HG03095 (cell line): Measurements from ENCODE around the gene ZNF813.
A peak's percentile ranks its signal among the peaks of the same experiment; 100 is the strongest.
"Not testable (repeated sequence)": the region's sequence is repeated elsewhere in the genome, so short reads cannot be mapped to it uniquely, and the experiment has no call there.

Source experiments
- ATAC-seq: cut with Tn5 transposase; IDR thresholded peaks from one replicate; pipeline ENCODE4 v1.9.1; 2021; ENCODE audit warnings: moderate library complexity; ENCODE audit not compliant: unreplicated experiment

The ZNF813 gene

GRCh38 chr19:53467485-53468262, at the start of gene ZNF813:
Gene ZNF813 (plus strand): TSS chr19:53467733. CDS start chr19:53483823, 16,090 bp downstream.
- ATAC-seq = peak; percentile 95

DNA sequence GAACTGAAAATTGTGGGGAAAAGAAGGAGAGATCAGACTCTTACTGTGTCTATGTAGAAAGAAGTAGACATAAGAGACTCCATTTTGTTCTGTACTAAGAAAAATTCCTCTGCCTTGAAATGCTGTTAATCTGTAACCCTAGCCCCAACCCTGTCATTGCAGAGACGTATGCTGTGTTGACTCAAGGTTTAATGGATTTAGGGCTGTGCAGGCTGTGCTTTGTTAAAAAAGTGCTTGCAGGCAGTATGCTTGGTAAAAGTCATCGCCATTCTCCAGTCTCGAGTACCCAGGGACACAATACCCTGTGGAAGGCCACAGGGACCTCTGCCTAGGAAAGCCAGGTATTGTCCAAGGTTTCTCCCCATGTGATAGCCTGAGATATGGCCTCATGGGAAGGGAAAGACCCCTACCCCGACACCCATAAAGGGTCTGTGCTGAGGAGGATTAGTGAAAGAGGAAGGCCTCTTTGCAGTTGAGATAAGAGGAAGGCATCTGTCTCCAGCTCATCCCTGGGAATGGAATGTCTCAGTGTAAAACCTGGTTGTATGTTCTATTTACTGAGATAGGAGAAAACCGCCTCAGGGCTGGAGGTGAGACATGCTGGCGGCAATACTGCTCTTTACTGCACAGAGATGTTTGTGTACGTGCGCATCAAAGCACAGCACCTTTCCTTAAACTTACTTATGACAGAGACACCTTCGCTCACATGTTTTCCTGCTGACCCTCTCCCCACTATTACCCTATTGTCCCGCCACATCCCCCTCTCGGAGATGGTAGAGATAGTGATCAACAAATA, 46.8 kb upstream of the ZNF813 start:
- ATAC-seq = not testable (repeated sequence)

- ATAC-seq = no peak
These were observed 45.0 kb upstream of the ZNF813 start for GRCh38 chr19:53422551-53422950.

DNA sequence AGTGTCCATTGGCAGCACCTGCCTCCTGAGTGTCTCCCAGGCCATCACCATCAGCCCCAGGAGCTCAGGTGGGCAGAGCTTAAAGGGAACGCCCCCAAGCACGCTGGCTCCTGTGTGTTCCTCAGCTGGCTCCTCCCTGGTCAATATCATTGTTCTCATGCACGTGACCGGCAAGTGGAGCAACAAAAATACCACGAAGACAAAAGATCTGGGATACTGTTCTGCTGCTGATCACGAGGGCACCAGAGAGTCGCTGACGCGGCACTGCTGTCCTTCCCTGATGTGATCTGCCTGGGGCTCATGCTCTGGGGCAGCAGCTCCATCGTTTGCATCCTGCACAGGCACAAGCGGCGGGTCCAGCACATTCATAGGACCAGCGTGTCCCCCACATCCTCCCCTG, 44.5 kb upstream of the ZNF813 start:
- ATAC-seq = not testable (repeated sequence)

DNA sequence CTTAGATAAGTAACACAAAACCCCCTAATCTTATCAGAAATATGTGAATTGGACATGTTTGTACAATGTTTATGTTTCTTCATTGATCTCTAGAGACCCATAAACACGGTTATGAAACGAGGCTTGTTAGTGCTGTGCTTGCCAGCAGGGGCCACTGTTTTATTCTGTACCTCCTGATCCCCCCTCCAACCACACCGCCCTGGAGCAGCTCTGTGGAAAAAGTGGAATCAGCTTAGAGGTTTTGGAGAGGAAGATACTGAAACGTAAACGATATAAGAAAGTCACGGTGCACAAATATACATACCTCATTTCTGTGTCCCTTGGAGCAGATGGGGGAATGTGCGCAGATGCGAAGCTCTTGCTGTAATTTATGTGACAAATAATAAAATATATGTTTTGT, 43.9 kb upstream of the ZNF813 start:
- ATAC-seq = not testable (repeated sequence)

DNA sequence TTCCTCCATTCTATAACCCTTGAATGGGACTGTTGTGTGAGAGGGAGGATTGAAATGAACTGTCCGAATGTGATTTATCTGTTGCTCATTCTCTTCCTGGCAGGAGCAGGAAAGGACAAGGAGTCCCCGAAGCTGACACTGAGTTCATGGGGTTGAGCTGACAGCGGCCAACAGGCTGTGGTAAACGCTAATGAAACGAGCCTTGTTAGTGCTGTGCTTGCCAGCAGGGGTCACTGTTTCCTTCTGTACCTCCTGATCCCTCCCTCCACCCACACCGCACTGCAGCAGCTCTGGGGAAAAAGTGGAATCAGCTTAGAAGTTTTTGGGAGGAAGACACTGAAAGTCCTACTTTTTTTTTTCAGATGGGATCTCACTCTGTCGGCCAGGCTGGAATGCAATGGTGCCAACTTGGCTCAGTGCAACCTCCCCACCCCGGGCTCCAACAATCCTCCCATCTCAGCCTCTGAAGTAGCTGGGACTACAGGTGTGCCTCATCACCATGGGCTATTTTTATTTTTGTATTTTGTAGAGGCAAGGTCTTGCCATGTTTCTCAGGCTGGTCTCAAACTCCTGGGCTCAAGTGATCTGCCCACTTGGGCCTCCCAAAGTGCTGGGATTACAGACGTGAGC, 42.5 kb upstream of the ZNF813 start:
- ATAC-seq = no peak

DNA sequence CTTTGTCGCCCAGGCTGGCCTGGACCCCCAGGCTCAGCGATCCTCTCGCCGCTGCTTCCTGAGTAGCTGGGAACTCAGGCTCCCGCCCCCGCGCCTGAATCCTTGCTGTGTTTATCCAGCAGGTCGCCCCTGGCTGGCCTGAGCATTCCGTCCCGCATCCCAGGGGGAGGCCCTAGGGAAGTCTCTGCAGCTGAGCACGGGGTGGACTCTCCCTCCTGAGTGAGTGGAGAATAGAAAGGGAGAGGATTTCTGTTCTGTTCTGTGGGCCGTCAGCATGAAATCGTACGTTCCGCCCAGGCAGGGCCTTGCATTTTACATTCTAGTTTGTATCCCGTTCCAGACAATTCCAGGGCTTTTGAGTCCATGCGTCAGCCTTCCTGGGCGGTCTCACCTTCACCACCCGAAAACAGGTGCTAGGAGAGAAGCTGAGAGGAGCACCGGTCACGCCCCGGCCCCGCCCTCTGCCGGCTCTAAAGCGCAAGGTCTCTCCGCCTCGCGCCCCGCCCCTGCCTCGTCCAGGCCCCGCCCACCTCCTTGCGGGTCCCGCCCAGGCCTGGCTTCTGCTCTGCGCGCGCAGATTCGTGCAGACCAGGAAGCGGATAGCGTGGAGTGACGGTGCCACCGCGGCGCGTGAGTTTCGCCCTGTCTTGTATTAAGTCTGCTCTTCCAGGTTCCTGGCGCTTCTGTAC, 36.0 kb upstream of the ZNF813 start, which contains the start of gene ZNF761:
TSS of gene ZNF761 (plus strand) at position 586 of the 689 bp plus-strand sequence. CDS start 15,285 bp downstream, outside the sequence.
- peak; percentile 90 for ATAC-seq

GRCh38 chr19:53432088-53432661, 35.4 kb upstream of the ZNF813 start:
- peak; percentile 30 for ATAC-seq

GRCh38 chr19:53443809-53444208, 23.7 kb upstream of the ZNF813 start:
- not testable (repeated sequence) for ATAC-seq

- not testable (repeated sequence) for ATAC-seq
These were observed 20.3 kb upstream of the ZNF813 start for GRCh38 chr19:53447196-53447595.

DNA sequence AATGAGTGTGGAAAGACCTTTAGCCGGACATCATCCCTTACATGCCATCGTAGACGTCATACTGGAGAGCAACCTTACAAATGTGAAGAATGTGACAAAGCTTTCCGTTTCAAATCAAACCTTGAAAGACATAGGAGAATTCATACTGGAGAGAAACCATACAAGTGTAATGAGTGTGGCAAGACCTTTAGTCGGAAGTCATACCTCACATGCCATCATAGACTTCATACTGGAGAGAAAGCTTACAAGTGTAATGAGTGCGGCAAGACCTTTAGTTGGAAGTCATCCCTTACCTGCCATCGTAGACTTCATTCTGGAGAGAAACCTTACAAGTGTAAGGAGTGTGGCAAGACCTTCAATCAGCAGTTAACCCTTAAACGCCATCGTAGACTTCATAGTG, 11.7 kb upstream of the ZNF813 start:
- ATAC-seq = no peak

DNA sequence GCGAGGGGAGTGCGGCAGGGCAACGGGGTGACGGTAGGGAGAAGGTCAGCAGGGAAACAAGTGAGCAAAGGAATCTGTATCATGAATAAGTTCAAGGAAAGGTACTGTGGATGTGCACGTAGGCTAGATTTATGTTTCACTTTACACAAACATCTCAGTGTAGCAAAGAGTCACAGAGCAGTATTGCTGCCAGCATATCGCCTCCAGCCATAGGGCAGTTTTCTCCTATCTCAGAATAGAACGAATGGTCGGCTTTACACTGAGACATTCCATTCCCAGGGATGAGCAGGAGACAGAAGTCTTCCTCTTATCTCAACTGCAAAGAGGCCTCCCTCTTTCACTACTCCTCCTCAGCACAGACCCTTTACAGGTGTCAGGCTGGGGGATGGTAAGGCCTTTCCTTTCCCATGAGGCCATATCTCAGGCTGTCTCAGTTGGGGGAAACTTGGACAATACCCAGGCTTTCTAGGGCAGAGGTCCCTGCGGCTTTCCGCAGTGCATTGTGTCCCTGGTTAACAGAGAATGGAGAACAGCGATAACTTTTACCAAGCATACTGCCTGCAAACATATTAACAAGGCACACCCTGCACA, 7.3 kb upstream of the ZNF813 start:
- not testable (repeated sequence) for ATAC-seq

- no peak for ATAC-seq
These were observed 5.7 kb upstream of the ZNF813 start for GRCh38 chr19:53461866-53462265.

- ATAC-seq = no peak
These were observed 4.7 kb upstream of the ZNF813 start for GRCh38 chr19:53462861-53463260.

DNA sequence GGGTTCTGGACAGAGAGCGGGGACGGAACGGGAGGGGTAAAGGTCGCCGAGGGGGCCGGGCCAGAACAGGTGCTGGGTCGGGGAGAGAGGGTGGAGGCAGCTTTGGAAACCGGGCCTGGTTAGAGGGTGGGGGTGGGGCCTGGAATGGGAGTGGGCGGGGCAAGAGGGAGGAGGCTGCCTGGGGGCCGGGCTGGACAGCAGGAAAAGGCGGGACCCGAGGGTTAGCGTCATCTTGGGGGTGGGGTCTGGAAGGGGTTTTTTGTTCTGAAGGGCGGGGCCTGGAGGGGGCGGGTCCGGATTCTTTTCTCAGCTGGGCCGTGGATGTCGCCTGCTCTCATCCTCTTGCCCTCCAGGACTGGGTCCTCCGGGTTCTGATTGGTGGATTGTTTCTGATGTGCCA, 4.3 kb upstream of the ZNF813 start:
- ATAC-seq = no peak

DNA sequence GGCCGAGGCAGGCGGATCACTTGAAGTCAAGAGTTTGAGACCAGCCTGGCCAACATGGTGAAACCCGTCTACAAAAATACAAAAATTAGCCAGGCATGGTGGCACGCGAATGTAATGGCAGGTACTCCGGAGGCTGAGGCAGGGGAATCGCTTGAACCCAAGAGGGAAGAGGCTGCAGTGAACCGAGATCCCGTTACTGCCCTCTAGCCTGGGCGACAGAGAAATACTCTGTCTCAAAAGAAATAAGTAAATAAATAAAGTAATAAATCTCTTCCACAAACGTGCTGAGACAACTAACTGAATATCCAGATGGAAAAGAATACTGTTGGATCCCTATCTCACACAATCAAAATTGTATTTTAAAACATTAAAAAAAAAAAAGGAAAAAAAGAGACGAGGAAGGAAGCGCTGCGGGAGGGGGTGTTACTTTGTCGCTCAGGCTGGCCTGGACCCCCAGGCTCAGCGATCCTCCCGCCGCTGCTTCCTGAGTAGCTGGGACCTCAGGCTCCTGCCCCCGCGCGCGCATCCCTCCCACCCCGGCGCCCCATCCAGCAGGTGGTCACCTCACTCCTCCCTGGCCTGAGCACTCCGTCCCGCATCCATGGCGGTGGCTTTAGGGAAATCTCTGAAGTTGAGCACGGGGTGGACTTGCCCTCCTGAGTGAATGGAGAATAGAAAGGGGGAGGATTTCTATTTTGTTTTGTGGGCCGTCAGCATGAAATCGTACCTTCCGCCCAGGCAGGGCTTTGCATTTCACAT, 628 bp upstream of the ZNF813 start:
- ATAC-seq = peak; percentile 24

GRCh38 chr19:53468628-53469027, 1.1 kb downstream of the ZNF813 start:
- not testable (repeated sequence) for ATAC-seq

GRCh38 chr19:53471916-53472315, 4.4 kb downstream of the ZNF813 start:
- ATAC-seq = no peak

DNA sequence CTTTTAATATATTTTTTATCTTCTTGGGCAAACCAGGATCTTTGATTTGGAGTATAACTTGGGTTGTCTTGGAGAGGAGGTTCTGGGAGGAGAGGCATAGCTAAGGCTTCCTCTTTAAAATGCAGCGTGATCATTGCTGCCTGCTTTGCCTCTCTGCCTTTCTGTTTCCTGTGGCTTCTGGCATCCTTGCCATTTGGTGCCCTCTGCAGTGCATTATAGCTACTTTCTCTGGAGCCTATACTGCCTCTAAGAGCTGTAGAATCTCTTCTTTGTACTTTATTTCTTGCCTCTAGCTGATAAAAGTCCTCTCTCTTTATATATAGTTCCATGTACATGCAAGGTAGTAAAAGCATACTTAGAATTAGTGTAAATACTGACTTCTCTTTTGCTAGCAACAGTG, 7.3 kb downstream of the ZNF813 start:
- ATAC-seq = not testable (repeated sequence)
